Retina (tissue), 1 donor: ENCODE results near the gene TNFAIP8.

Experiments used
- DNase-seq: peaks from one replicate; pipeline ENCODE4 v3.0.0-alpha.2; 2016

The TNFAIP8 gene

DNA sequence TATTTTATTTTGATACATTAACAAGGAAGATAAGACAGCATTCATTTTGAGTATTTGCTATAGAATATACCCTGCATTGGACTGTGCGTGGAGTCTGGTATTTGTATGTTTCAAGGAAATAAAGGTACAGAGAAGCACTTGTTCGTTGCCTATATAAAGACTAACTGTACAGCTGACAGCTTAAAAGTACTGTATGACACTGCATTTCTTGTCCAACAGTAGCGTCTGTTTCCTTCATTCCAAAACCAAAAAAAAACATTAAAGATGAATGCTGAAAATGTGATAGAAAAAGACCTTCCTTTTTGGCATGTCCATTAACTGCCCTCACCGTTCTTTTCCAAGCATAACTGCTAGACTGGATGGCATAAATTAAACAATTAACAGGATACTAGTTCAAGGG is 15.3 kb downstream of the TNFAIP8 start:
- DNase-seq = no peak

DNA sequence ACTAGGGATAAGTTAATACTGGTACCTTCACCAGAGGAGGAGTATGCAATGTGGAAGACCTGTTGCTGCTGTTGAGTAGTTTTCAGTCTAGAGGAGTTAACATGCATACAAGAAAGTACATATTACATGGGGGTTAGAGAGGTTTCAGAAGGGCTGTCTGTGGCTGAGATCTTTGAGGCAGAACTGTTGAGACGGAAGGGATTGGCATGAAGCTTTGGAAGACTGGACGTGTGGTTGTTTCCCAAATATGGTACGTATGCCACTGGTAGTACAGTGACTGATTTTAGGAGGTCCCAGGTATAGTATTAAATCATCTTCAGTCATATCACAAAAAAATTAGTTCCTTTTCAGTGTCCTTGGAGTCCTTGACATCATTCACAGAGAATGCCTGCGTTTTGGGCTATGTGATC is 17.6 kb downstream of the TNFAIP8 start:
- no peak for DNase-seq

DNA sequence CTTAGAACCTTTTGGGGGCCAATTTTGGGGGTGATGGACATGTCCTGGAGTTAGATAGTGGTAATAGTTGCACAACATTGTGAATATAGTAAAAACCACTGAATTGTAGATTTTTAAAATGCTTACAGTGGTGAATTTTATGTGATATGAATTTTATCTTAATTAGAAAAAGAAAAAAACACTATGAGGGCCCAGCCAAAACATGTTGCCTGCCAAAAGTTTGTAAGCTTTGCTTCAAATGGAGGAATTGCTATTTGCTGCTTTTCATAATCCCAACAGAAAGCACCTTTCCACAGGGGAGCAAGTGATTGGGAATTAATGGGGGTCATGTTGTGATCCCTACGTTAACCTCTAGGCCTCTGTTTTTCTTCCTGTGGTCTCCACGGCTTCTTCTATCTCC is 19.1 kb downstream of the TNFAIP8 start:
- DNase-seq = no peak

- DNase-seq = no peak
Measured at GRCh38 chr5:119377066-119377465, 21.2 kb downstream of the TNFAIP8 start.

GRCh38 chr5:119378075-119378700 is 22.4 kb downstream of the TNFAIP8 start:
- DNase-seq = no peak

GRCh38 chr5:119379096-119379495 is 23.3 kb downstream of the TNFAIP8 start:
- DNase-seq = no peak

DNA sequence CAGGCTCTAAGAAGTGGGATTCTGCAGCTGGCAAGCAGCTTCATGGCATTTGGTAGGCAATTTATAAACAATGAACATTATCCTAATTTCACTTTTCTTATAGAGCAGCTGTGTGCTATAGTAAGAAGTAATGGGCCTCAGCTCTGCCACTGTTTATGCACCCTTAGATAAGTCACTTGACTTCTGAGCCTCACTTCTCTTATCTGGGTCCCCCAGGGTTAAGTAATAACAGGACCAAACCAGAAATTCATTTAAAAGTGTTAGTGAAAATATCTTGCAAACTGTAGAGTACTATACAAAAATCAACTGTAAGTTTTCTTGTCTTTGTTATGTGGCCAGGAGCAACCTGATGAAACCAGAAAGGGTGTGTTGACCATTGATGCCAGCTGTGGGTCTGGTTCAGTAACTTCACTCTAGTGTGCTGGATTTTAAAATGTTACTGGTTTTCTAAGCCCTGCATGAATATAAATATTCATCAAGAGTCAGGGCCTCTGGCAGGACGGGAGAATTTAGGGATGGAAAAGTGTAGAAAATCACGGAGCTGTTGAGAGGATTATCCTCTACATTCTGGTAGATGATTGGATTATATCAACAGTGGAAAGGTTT is 24.2 kb downstream of the TNFAIP8 start:
- DNase-seq = no peak

DNA sequence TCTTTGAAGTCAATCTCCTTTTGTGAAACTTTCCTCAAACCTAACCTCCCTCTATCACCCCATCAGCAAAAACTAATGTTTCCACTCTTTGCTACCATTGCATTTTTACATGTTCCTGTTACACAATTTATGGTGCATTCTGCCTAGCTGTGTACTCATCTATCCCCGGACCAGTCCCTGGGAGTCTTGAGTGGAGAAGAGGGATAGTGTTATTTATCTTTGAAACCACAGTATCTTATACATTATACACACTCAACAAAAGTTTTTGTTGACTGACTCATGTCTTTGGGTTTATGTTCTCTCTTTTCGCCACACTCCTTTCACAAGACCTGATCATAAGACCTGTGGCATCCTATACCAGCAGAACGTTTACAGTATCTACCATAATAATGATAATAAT is 26.4 kb downstream of the TNFAIP8 start:
- no peak for DNase-seq

DNA sequence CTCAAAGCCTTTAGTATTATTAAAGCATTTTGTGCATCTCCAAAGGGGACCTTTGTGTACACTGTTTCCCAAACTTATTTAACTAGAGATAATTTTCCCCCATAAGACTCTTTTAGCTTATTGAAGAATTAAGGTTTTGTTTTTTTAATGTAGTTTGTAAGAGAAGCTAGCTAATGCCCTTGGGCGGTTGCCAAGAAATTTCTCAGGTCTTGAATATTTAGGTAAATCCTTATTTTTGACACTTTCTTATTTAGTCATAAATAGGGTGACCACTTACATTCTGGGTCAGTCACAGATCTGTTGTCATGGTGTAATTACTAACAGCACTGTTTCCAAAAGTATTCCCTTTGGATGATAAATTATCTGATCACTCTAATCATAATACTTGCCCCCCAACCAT is 27.2 kb downstream of the TNFAIP8 start:
- no peak for DNase-seq

DNA sequence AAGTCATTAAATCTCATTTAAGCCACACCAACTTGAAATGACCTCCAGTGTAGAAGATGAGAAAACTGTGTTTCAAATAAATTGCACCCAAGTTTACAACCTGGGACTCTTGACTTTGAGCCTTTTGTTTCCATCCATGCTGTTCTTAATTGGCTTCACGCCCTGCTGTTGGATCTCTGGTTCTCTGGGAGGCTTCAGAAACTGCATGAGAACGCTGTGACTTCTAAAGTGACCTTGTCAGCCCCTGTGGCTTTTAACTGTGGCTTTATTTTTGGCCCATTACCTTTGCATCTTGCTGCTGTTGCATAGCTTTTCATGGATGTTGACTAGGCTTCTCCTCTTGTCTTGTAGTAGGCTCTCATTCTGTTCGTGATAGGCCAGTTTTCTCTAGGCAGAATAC is 29.3 kb downstream of the TNFAIP8 start:
- no peak for DNase-seq

- no peak for DNase-seq
Measured at GRCh38 chr5:119385536-119386128, 29.8 kb downstream of the TNFAIP8 start.

- DNase-seq = no peak
Measured at GRCh38 chr5:119386596-119387344, 31.0 kb downstream of the TNFAIP8 start.

- DNase-seq = no peak
Measured at GRCh38 chr5:119387945-119388618, 32.3 kb downstream of the TNFAIP8 start.

DNA sequence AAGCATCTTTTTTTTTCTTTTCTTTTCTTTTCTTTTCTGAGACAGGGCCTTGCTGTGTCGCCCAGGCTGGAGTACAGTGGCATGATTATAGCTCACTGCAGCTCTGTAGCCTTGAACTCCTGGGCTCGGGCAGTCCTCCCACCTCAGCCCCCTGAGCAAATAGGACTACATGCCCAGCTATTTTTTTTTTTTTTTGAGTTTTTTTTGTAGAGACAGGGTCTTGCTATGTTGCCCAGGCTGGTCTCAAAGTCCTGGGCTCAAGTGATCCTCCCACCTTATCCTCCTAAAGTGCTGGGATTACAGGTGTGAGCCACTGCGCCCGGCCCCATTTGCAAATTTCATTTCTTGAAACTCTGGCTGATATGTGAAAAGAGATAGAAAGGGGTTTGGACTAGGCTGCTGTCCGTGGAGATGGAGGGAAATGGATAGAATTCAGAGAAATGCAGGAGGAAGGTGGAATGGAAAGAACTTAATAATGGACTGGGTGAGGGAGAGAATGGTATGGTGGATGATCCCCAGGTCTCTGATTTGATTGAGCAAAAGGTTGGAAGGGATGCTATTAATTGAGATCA is 32.9 kb downstream of the TNFAIP8 start:
- no peak for DNase-seq

GRCh38 chr5:119389288-119390030 is 33.6 kb downstream of the TNFAIP8 start:
- no peak for DNase-seq

- DNase-seq = no peak
Measured at GRCh38 chr5:119390404-119390803, 34.6 kb downstream of the TNFAIP8 start.

- no peak for DNase-seq
Measured at GRCh38 chr5:119393201-119393691, 37.4 kb downstream of the TNFAIP8 start.

- no peak for DNase-seq
Measured at GRCh38 chr5:119393746-119394145, 37.9 kb downstream of the TNFAIP8 start.

- no peak for DNase-seq
Measured at GRCh38 chr5:119395080-119395836, 39.4 kb downstream of the TNFAIP8 start.

DNA sequence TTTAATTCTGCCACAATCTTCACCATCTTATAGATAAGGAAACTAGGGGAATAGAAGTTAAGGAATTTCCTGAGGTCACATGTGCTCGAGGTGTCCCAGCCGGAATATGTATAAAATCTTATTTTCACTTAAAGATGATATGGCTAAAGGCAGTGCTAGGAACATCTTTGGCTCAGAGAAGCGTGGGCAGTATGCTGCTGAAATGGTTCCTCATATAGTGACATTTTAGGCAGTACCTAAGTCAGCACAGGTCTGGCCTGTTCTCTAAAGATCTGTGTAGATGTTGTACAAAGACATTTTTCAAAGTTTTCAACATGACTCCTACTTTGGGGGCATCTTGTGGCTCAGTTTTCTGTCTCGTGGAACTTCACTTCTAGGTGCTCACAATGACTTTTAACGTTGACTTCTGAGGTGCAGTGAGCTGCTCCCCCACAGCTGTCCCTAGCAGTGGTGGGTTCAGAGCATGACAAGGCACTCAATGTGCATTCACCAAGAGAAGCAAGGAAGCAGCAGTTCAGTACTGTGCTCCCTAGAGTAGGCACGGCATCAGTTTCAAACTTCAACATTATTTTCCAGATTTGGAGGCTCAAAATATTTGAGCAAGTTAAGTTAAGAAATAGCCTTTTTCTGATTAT is 40.3 kb downstream of the TNFAIP8 start:
- no peak for DNase-seq
